ENCODE data around the gene ZNF784. TPM values are rescaled to one million over a fixed set of nuclear protein-coding genes. Genes with fewer than 3 reads are reported as not detected.
A peak's percentile ranks its signal among the peaks of the same experiment; 100 is the strongest.

Gene ZNF784
- total and polyA plus RNA-seq, 2 experiments from 2014 or later = 1.3 to 3.0 TPM

DNA sequence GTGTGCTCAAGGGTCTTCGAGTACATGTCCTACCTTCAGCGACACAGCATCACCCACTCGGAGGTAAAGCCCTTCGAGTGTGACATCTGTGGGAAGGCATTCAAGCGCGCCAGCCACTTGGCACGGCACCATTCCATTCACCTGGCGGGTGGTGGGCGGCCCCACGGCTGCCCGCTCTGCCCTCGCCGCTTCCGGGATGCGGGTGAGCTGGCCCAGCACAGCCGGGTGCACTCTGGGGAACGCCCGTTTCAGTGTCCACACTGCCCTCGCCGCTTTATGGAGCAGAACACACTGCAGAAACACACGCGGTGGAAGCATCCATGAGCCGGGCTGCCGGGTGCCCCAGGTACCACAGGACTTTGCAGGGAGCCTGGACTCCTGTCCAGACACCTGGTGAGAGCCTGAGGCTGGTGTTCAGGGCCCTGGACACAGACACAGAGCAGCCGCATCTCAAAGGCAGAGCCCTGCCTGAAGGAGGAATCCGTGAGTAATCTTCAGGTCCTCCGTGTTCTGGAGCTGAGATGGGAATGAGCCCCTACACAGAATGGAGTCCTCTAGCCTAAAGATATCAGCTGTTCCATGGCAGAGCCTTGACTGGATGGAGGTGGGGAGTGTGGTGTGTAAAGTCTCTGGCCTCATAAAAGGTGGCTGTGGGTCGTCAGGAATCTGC lies 20.6 kb upstream of the ZNF784 start:
- H3K27ac ChIP-seq = no peak overlapping the region
- H3K9ac ChIP-seq = peak overlapping the region; percentile 87
- no peaks in the 10 kb centered on the region for H4K20me1 ChIP-seq (ENCODE audit: insufficient read depth)
- in situ Hi-C loops (cut with MboI) = loop anchor here (25.0 kb wide), 1 partner anchor 508 kb away; the partner anchor contains the start of gene TNNT1
- WGBS, 2 experiments (ENCODE audit: low coverage in 1 of 2, low lambda C conversion rate in 2 of 2, missing lambda C conversion rate in 2 of 2) = 87 to 91% methylated on average over 16 to 28 of the region's 28 CpGs
- DNase-seq = no peak
- TF ChIP-seq EZH2phosphoT487 (IDR thresholded peaks at IDR 0.05; ENCODE audit: insufficient read depth, low read depth) (no peak), EZH2 (IDR thresholded peaks at IDR 0.05; ENCODE audit: insufficient read depth, poor library complexity, severe bottlenecking) (no peak)
- H3K9me2 ChIP-seq (ENCODE audit: insufficient read depth) = no peaks in the 10 kb centered on the region
- peaks cover 46% of the 10 kb centered on the region for H3K79me2 ChIP-seq (ENCODE audit: insufficient read depth)
- no peak overlapping the region for H2AFZ ChIP-seq
- H3F3A ChIP-seq (ENCODE audit: insufficient read depth) = peaks cover 18% of the 10 kb centered on the region; the same call in 1 of the 2 replicates
- peak overlapping the region; percentile 71 for H3K4me2 ChIP-seq (ENCODE audit: unreplicated experiment)
- no peaks in the 10 kb centered on the region for H3K27me3 ChIP-seq (replicated peaks; ENCODE audit: insufficient read depth)
- peaks cover 10% of the 10 kb centered on the region; the same call in 1 of the 2 replicates for H3K36me3 ChIP-seq (ENCODE audit: low read depth)
- no peaks in the 10 kb centered on the region for H3K9me3 ChIP-seq (ENCODE audit: low read depth)
- H3K4me3 ChIP-seq = peak overlapping the region; percentile 87
- peaks cover 16% of the 10 kb centered on the region for H3K4me1 ChIP-seq (ENCODE audit: insufficient read depth)

- peak overlapping the region; percentile 71 for H3K4me2 ChIP-seq (ENCODE audit: unreplicated experiment)
- H3K27ac ChIP-seq = peak overlapping the region; percentile 80
- 27 to 36% methylated on average over 12 of the region's 12 CpGs for WGBS, 2 experiments (ENCODE audit: low coverage in 1 of 2, low lambda C conversion rate in 2 of 2, missing lambda C conversion rate in 2 of 2)
- H3K9ac ChIP-seq = peak overlapping the region; percentile 87
- in situ Hi-C loops (cut with MboI) = loop anchor here (25.0 kb wide), 1 partner anchor 507 kb away; the partner anchor contains the start of gene TNNT1
- no peak for DNase-seq
- H3K4me1 ChIP-seq (ENCODE audit: insufficient read depth) = peaks cover 22% of the 10 kb centered on the region
- H3K27me3 ChIP-seq (replicated peaks; ENCODE audit: insufficient read depth) = no peaks in the 10 kb centered on the region
- peaks cover 10% of the 10 kb centered on the region; the same call in 1 of the 2 replicates for H3K36me3 ChIP-seq (ENCODE audit: low read depth)
- no peaks in the 10 kb centered on the region for H4K20me1 ChIP-seq (ENCODE audit: insufficient read depth)
- no peaks in the 10 kb centered on the region for H3K9me2 ChIP-seq (ENCODE audit: insufficient read depth)
- TF ChIP-seq EZH2phosphoT487 (IDR thresholded peaks at IDR 0.05; ENCODE audit: insufficient read depth, low read depth) = no peak
- no peak for TF ChIP-seq EZH2 (IDR thresholded peaks at IDR 0.05; ENCODE audit: insufficient read depth, poor library complexity, severe bottlenecking)
- peak overlapping the region; percentile 87 for H3K4me3 ChIP-seq
- peaks cover 24% of the 10 kb centered on the region for H3F3A ChIP-seq (ENCODE audit: insufficient read depth)
- no peak overlapping the region for H2AFZ ChIP-seq
- peaks cover 52% of the 10 kb centered on the region for H3K79me2 ChIP-seq (ENCODE audit: insufficient read depth)
- H3K9me3 ChIP-seq (ENCODE audit: low read depth) = no peaks in the 10 kb centered on the region
Observed at GRCh38 chr19:55644191-55644833, 19.9 kb upstream of the ZNF784 start.

- no peak overlapping the region for H2AFZ ChIP-seq
- WGBS, 2 experiments (ENCODE audit: low coverage in 1 of 2, low lambda C conversion rate in 2 of 2, missing lambda C conversion rate in 2 of 2) = 0 to 1% methylated on average over 14 to 15 of the region's 15 CpGs
- no peak for TF ChIP-seq EZH2phosphoT487 (IDR thresholded peaks at IDR 0.05; ENCODE audit: insufficient read depth, low read depth)
- TF ChIP-seq EZH2 (IDR thresholded peaks at IDR 0.05; ENCODE audit: insufficient read depth, poor library complexity, severe bottlenecking) = no peak
- H3K9ac ChIP-seq = peak overlapping the region; percentile 87
- no peaks in the 10 kb centered on the region for H4K20me1 ChIP-seq (ENCODE audit: insufficient read depth)
- no peaks in the 10 kb centered on the region for H3K9me2 ChIP-seq (ENCODE audit: insufficient read depth)
- H3K27ac ChIP-seq = peak overlapping the region; percentile 80
- H3F3A ChIP-seq (ENCODE audit: insufficient read depth) = peaks cover 29% of the 10 kb centered on the region
- in situ Hi-C loops (cut with MboI) = loop anchor here (25.0 kb wide), 1 partner anchor 507 kb away; the partner anchor contains the start of gene TNNT1
- H3K79me2 ChIP-seq (ENCODE audit: insufficient read depth) = peaks cover 57% of the 10 kb centered on the region
- H3K4me3 ChIP-seq = peak overlapping the region; percentile 87
- DNase-seq = peak; percentile 53
- H3K4me1 ChIP-seq (ENCODE audit: insufficient read depth) = peaks cover 24% of the 10 kb centered on the region
- H3K27me3 ChIP-seq (replicated peaks; ENCODE audit: insufficient read depth) = no peaks in the 10 kb centered on the region
- peak overlapping the region; percentile 71 for H3K4me2 ChIP-seq (ENCODE audit: unreplicated experiment)
- peaks cover 10% of the 10 kb centered on the region; the same call in 1 of the 2 replicates for H3K36me3 ChIP-seq (ENCODE audit: low read depth)
- H3K9me3 ChIP-seq (ENCODE audit: low read depth) = no peaks in the 10 kb centered on the region
Observed at GRCh38 chr19:55643887-55644176, 19.5 kb upstream of the ZNF784 start.

GRCh38 chr19:55643003-55643886 lies 18.9 kb upstream of the ZNF784 start, which contains the start of gene ZNF581:
ZNF581 (plus strand) TSS chr19:55643649; CDS start chr19:55644572, 923 bp downstream.
- Histone ChIP-seq H3K4me3 (peak within 1 kb of the TSS; percentile 87), H3K27me3 (replicated peaks; ENCODE audit: insufficient read depth) (no peaks in the 10 kb centered on the region), H3K9ac (peak within 1 kb of the TSS; percentile 87), H4K20me1 (ENCODE audit: insufficient read depth) (no peaks in the 10 kb centered on the region), H3K4me1 (ENCODE audit: insufficient read depth) (peaks cover 24% of the 10 kb centered on the region), H3K36me3 (ENCODE audit: low read depth) (peaks cover 10% of the 10 kb centered on the region; the same call in 1 of the 2 replicates), H3K79me2 (ENCODE audit: insufficient read depth) (peaks cover 63% of the 10 kb centered on the region), H3K27ac (peak within 1 kb of the TSS; percentile 80), H3K9me3 (ENCODE audit: low read depth) (no peaks in the 10 kb centered on the region), H3F3A (ENCODE audit: insufficient read depth) (peaks cover 30% of the 10 kb centered on the region), H3K4me2 (ENCODE audit: unreplicated experiment) (peak within 1 kb of the TSS; percentile 90), H3K9me2 (ENCODE audit: insufficient read depth) (no peaks in the 10 kb centered on the region), H2AFZ (peak within 1 kb of the TSS; percentile 58)
- DNase-seq = peak; percentile 87
- in situ Hi-C loops (cut with MboI) = loop anchor here (25.0 kb wide), 1 partner anchor 506 kb away; the partner anchor contains the start of gene TNNT1
- TF ChIP-seq EZH2 (IDR thresholded peaks at IDR 0.05; ENCODE audit: insufficient read depth, poor library complexity, severe bottlenecking) (no peak), EZH2phosphoT487 (IDR thresholded peaks at IDR 0.05; ENCODE audit: insufficient read depth, low read depth) (no peak)
- 2% methylated on average over 38 to 56 of the region's 56 CpGs for WGBS, 2 experiments (ENCODE audit: low coverage in 1 of 2, low lambda C conversion rate in 2 of 2, missing lambda C conversion rate in 2 of 2)
